HG03457 (cell line): ENCODE data around the gene ALS2CL.
"Not testable (repeated sequence)": the region's sequence is repeated elsewhere in the genome, so short reads cannot be mapped to it uniquely, and the experiment has no call there.

ENCODE experiments used
- ATAC-seq: cut with Tn5 transposase; IDR thresholded peaks from one replicate; pipeline ENCODE4 v1.9.1; 2021; ENCODE audit warnings: moderate number of reproducible peaks; ENCODE audit not compliant: unreplicated experiment

ALS2CL gene

GRCh38 chr3:46693038-46693891, at the start of gene ALS2CL:
TSS of gene ALS2CL (minus strand) at chr3:46693679. CDS start at chr3:46689440, 4,239 bp downstream.
- no peak for ATAC-seq

- no peak for ATAC-seq
Measured at GRCh38 chr3:46742992-46743585, 49.6 kb upstream of the ALS2CL start.

- ATAC-seq, result not testable (repeated sequence)
Measured at GRCh38 chr3:46739565-46739964, 46.1 kb upstream of the ALS2CL start.

GRCh38 chr3:46737329-46737731, 43.9 kb upstream of the ALS2CL start:
- ATAC-seq, result no peak

- no peak for ATAC-seq
Measured at GRCh38 chr3:46736006-46736872, 42.8 kb upstream of the ALS2CL start.

GRCh38 chr3:46734773-46735172, 41.3 kb upstream of the ALS2CL start:
- no peak for ATAC-seq

- no peak for ATAC-seq
Measured at GRCh38 chr3:46733026-46733800, 39.7 kb upstream of the ALS2CL start.

GRCh38 chr3:46731795-46732194, 38.3 kb upstream of the ALS2CL start:
- ATAC-seq, result no peak

- ATAC-seq, result no peak
Measured at GRCh38 chr3:46730819-46731218, 37.3 kb upstream of the ALS2CL start.

GRCh38 chr3:46729038-46729437, 35.6 kb upstream of the ALS2CL start:
- ATAC-seq, result no peak

GRCh38 chr3:46725621-46726314, 32.3 kb upstream of the ALS2CL start:
- ATAC-seq, result no peak

- no peak for ATAC-seq
Measured at GRCh38 chr3:46724424-46724823, 30.9 kb upstream of the ALS2CL start.

GRCh38 chr3:46722443-46722842, 29.0 kb upstream of the ALS2CL start:
- no peak for ATAC-seq

GRCh38 chr3:46721009-46721408, 27.5 kb upstream of the ALS2CL start:
- ATAC-seq, result no peak

- no peak for ATAC-seq
Measured at GRCh38 chr3:46719735-46720271, 26.3 kb upstream of the ALS2CL start.

- no peak for ATAC-seq
Measured at GRCh38 chr3:46719044-46719565, 25.6 kb upstream of the ALS2CL start.

- ATAC-seq, result no peak
Measured at GRCh38 chr3:46717447-46718231, 24.2 kb upstream of the ALS2CL start, which contains the start of gene PRSS50. TSS of gene PRSS50 (minus strand) at chr3:46717869. CDS start at chr3:46717824, 45 bp downstream.
